GM12864 (cell line): ENCODE measurements around the gene ACTL7B.
"Not testable (repeated sequence)": the region's sequence is repeated elsewhere in the genome, so short reads cannot be mapped to it uniquely, and the experiment has no call there.

ENCODE experiments used
- DNase-seq: peaks from one replicate; pipeline ENCODE4 v3.0.0-alpha.2; 2011; ENCODE audit warnings: low read depth
- H3K4me3 ChIP-seq: 2 replicates; pipeline ENCODE4 v1.5.1; 2011; ENCODE audit warnings: mild to moderate bottlenecking, low read depth, low read length, control low read depth
- CTCF ChIP-seq: IDR thresholded peaks from 2 replicates; pipeline ENCODE4 v1.5.1; 2011; ENCODE audit warnings: low read depth, mild to moderate bottlenecking, moderate library complexity, low read length, control low read depth, inconsistent platforms; ENCODE audit errors: missing control alignments

ACTL7B gene

GRCh38 chr9:108854641-108855528, 901 bp downstream of the ACTL7B start:
- DNase-seq: no peak
- no peak for TF ChIP-seq CTCF
- H3K4me3 ChIP-seq: no peak overlapping the region

GRCh38 chr9:108854094-108854493, 1.7 kb downstream of the ACTL7B start:
- DNase-seq: no peak
- no peak overlapping the region for H3K4me3 ChIP-seq
- TF ChIP-seq CTCF: peak; percentile 49

- no peak for DNase-seq
- H3K4me3 ChIP-seq: no peak overlapping the region
- no peak for TF ChIP-seq CTCF
Observed at GRCh38 chr9:108852079-108852478, 3.7 kb downstream of the ACTL7B start.

- no peak for DNase-seq
- TF ChIP-seq CTCF: no peak
- H3K4me3 ChIP-seq: no peak overlapping the region
Observed at GRCh38 chr9:108851138-108851537, 4.6 kb downstream of the ACTL7B start.

GRCh38 chr9:108850293-108850897, 5.4 kb downstream of the ACTL7B start:
- DNase-seq: no peak
- peak; percentile 46 for TF ChIP-seq CTCF
- no peak overlapping the region for H3K4me3 ChIP-seq

GRCh38 chr9:108848296-108848695, 7.5 kb downstream of the ACTL7B start:
- H3K4me3 ChIP-seq: not testable (repeated sequence)

GRCh38 chr9:108845947-108846346, 9.8 kb downstream of the ACTL7B start:
- no peak overlapping the region for H3K4me3 ChIP-seq
- DNase-seq: no peak
- no peak for TF ChIP-seq CTCF

More at GRCh38 chr9:108848296-108848695, 7.5 kb downstream of the ACTL7B start:
- not testable (repeated sequence) for DNase-seq
